Measurements from ENCODE around the gene SLC7A1.

- TF ChIP-seq, protein P1, sequence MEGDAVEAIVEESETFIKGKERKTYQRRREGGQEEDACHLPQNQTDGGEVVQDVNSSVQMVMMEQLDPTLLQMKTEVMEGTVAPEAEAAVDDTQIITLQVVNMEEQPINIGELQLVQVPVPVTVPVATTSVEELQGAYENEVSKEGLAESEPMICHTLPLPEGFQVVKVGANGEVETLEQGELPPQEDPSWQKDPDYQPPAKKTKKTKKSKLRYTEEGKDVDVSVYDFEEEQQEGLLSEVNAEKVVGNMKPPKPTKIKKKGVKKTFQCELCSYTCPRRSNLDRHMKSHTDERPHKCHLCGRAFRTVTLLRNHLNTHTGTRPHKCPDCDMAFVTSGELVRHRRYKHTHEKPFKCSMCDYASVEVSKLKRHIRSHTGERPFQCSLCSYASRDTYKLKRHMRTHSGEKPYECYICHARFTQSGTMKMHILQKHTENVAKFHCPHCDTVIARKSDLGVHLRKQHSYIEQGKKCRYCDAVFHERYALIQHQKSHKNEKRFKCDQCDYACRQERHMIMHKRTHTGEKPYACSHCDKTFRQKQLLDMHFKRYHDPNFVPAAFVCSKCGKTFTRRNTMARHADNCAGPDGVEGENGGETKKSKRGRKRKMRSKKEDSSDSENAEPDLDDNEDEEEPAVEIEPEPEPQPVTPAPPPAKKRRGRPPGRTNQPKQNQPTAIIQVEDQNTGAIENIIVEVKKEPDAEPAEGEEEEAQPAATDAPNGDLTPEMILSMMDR (IDR thresholded peaks at IDR 0.05; ENCODE audit: poor library complexity): no peak
- TF ChIP-seq EZH2 (IDR thresholded peaks at IDR 0.05; ENCODE audit: borderline replicate concordance) (no peak), EZH2phosphoT487 (IDR thresholded peaks at IDR 0.05; ENCODE audit: low read depth, severe bottlenecking, unreplicated experiment) (no peak)
These were observed 64.6 kb downstream of the SLC7A1 start for GRCh38 chr13:29530901-29531300.

Data from hepatocyte (in vitro differentiated cells).